ENCODE results near the gene CELA1.

Gene CELA1

DNA sequence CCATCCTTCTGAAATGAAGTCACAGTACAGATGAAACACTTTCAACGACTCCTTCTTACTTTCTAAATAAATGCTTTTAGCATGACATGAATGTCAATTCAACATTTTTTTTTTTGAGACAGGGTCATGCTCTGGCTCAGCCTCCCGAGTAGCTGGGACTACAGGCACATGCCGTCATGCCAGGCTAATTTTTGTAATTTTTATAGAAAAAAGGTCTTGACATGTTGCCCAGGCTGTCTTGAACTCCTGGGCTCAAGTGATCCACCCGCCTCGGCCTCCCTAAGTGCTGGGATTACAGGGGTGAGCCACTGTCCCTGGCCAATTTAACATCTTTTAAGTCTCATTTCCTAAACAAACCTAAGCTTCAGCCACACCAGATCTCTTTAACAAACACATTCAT lies 28.4 kb upstream of the CELA1 start:
- no peaks in the 10 kb centered on the region for H3K27me3 ChIP-seq (replicated peaks in 2 of 5; ENCODE audit: control insufficient read depth in 4 of 5, insufficient read depth in 5 of 5, low read length in 4 of 5)
- no peak overlapping the region for H3K4me3 ChIP-seq (ENCODE audit: control insufficient read depth in 1 of 7, extremely low read depth in 1 of 7, insufficient read depth in 4 of 7, low read depth in 2 of 7, low read length in 6 of 7)
- peaks cover 8 to 52% (median 25%) of the 10 kb centered on the region in 4 experiments for H3K36me3 ChIP-seq (ENCODE audit: control insufficient read depth in 4 of 4, insufficient read depth in 4 of 4, low read length in 3 of 4)
- no peak overlapping the region for H3K27ac ChIP-seq (ENCODE audit: insufficient read depth in 1 of 2, low read depth in 1 of 2, low read length in 2 of 2, poor library complexity in 1 of 2, severe bottlenecking in 2 of 2)
- H3K9me3 ChIP-seq (ENCODE audit: control extremely low read depth in 1 of 5, control insufficient read depth in 4 of 5, insufficient read depth in 2 of 5, low read depth in 1 of 5, low read length in 4 of 5) = peaks cover 0 to 2% (median 0%) of the 10 kb centered on the region in 5 experiments
- DNase-seq = no peak
- peaks cover 9 to 38% (median 25%) of the 10 kb centered on the region in 4 experiments for H3K4me1 ChIP-seq (ENCODE audit: control extremely low read depth in 1 of 4, control insufficient read depth in 4 of 4, insufficient read depth in 4 of 4, low read length in 3 of 4)
- WGBS (ENCODE audit: insufficient coverage) = 100% methylated on average over 3 of the region's 5 CpGs
- CTCF ChIA-PET = interaction anchor here (0.6 to 4.5 kb wide), 6 partner anchors 8 to 48 kb away, joined by 3 to 33 read pairs (median 4); no protein-coding TSS in a partner anchor
- POLR2A ChIA-PET = no interaction called here

DNA sequence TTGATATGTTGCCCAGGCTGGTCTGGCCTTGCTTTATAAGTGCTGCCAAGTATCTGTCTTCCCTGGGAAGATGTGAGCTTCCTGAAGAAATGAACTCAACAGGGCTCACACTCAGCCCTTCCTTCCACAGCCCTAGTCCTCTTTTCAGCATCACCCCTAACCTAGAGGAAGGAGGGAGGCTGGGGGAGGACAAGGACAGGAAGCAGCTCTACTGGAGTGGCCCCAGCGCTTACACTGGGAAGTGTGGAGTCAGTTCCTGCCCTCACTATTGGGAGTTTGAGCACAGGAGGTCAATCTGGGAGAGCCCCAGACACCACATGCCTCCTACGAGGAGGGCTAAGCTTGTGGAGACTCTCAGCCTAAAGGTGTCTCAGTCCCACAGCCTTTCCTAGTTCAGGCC lies 27.9 kb upstream of the CELA1 start:
- Histone ChIP-seq H3K4me3 (ENCODE audit: control insufficient read depth in 1 of 7, extremely low read depth in 1 of 7, insufficient read depth in 4 of 7, low read depth in 2 of 7, low read length in 6 of 7) (no peak overlapping the region), H3K4me1 (ENCODE audit: control extremely low read depth in 1 of 4, control insufficient read depth in 4 of 4, insufficient read depth in 4 of 4, low read length in 3 of 4) (peaks cover 11 to 41% (median 30%) of the 10 kb centered on the region in 4 experiments), H3K27me3 (replicated peaks in 2 of 5; ENCODE audit: control insufficient read depth in 4 of 5, insufficient read depth in 5 of 5, low read length in 4 of 5) (no peaks in the 10 kb centered on the region), H3K36me3 (ENCODE audit: control insufficient read depth in 4 of 4, insufficient read depth in 4 of 4, low read length in 3 of 4) (peaks cover 6 to 48% (median 22%) of the 10 kb centered on the region in 4 experiments), H3K9me3 (ENCODE audit: control extremely low read depth in 1 of 5, control insufficient read depth in 4 of 5, insufficient read depth in 2 of 5, low read depth in 1 of 5, low read length in 4 of 5) (peaks cover 0 to 2% (median 0%) of the 10 kb centered on the region in 5 experiments), H3K27ac (ENCODE audit: insufficient read depth in 1 of 2, low read depth in 1 of 2, low read length in 2 of 2, poor library complexity in 1 of 2, severe bottlenecking in 2 of 2) (no peak overlapping the region)
- no peak for DNase-seq
- POLR2A ChIA-PET = interaction anchor here (0.6 kb wide), 1 partner anchor 801 kb away, joined by 3 read pairs; no protein-coding TSS in a partner anchor
- 95% methylated on average over 2 of the region's 2 CpGs for WGBS (ENCODE audit: insufficient coverage)
- CTCF ChIA-PET = interaction anchor here (0.6 to 4.5 kb wide), 6 partner anchors 8 to 461 kb away, joined by 3 to 33 read pairs (median 4); no protein-coding TSS in a partner anchor

- Histone ChIP-seq H3K4me1 (ENCODE audit: control extremely low read depth in 1 of 4, control insufficient read depth in 4 of 4, insufficient read depth in 4 of 4, low read length in 3 of 4) (peaks cover 11 to 48% (median 31%) of the 10 kb centered on the region in 4 experiments), H3K36me3 (ENCODE audit: control insufficient read depth in 4 of 4, insufficient read depth in 4 of 4, low read length in 3 of 4) (peaks cover 6 to 37% (median 20%) of the 10 kb centered on the region in 4 experiments), H3K27ac (ENCODE audit: insufficient read depth in 1 of 2, low read depth in 1 of 2, low read length in 2 of 2, poor library complexity in 1 of 2, severe bottlenecking in 2 of 2) (no peak overlapping the region), H3K9me3 (ENCODE audit: control extremely low read depth in 1 of 5, control insufficient read depth in 4 of 5, insufficient read depth in 2 of 5, low read depth in 1 of 5, low read length in 4 of 5) (peaks cover 0 to 2% (median 0%) of the 10 kb centered on the region in 5 experiments), H3K27me3 (replicated peaks in 2 of 5; ENCODE audit: control insufficient read depth in 4 of 5, insufficient read depth in 5 of 5, low read length in 4 of 5) (no peaks in the 10 kb centered on the region), H3K4me3 (ENCODE audit: control insufficient read depth in 1 of 7, extremely low read depth in 1 of 7, insufficient read depth in 4 of 7, low read depth in 2 of 7, low read length in 6 of 7) (no peak overlapping the region)
- 33% methylated on average over 3 of the region's 3 CpGs for WGBS (ENCODE audit: insufficient coverage)
- peak in 2 of 3 donors; percentile 62 to 64 for DNase-seq
- CTCF ChIA-PET = interaction anchor here (1.4 to 4.5 kb wide), 4 partner anchors 10 to 47 kb away, joined by 3 to 33 read pairs (median 14); no protein-coding TSS in a partner anchor
- POLR2A ChIA-PET = no interaction called here
Measured at GRCh38 chr12:51373187-51373586, 26.7 kb upstream of the CELA1 start.

DNA sequence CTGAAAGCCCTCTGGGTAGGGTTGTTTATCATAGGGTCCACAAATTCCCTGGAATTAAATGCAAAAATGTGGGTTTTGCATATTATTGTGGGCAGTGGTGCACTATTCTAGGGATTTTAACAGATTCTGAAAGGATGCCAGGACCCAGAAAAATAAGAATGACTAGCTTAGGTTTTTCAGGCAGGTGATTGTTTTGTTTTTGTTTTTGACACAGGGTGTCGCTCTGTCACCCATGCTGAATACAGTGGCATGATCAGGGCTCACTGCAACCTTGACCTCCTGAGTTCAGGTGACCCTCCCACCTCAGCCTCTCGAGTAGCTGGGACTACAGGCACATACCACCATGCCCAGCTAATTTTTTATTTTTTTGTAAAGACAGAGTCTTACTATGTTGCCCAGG lies 25.5 kb upstream of the CELA1 start:
- no peak for DNase-seq
- no peak overlapping the region for H3K27ac ChIP-seq (ENCODE audit: insufficient read depth in 1 of 2, low read depth in 1 of 2, low read length in 2 of 2, poor library complexity in 1 of 2, severe bottlenecking in 2 of 2)
- no peak overlapping the region for H3K4me3 ChIP-seq (ENCODE audit: control insufficient read depth in 1 of 7, extremely low read depth in 1 of 7, insufficient read depth in 4 of 7, low read depth in 2 of 7, low read length in 6 of 7)
- 90% methylated on average over 2 of the region's 2 CpGs for WGBS (ENCODE audit: insufficient coverage)
- peaks cover 0 to 2% (median 0%) of the 10 kb centered on the region in 5 experiments for H3K9me3 ChIP-seq (ENCODE audit: control extremely low read depth in 1 of 5, control insufficient read depth in 4 of 5, insufficient read depth in 2 of 5, low read depth in 1 of 5, low read length in 4 of 5)
- POLR2A ChIA-PET = interaction anchor here (0.6 kb wide), 1 partner anchor 11 kb away, joined by 5 read pairs; no protein-coding TSS in a partner anchor
- H3K27me3 ChIP-seq (replicated peaks in 2 of 5; ENCODE audit: control insufficient read depth in 4 of 5, insufficient read depth in 5 of 5, low read length in 4 of 5) = no peaks in the 10 kb centered on the region
- H3K36me3 ChIP-seq (ENCODE audit: control insufficient read depth in 4 of 4, insufficient read depth in 4 of 4, low read length in 3 of 4) = peaks cover 6 to 30% (median 17%) of the 10 kb centered on the region in 4 experiments
- H3K4me1 ChIP-seq (ENCODE audit: control extremely low read depth in 1 of 4, control insufficient read depth in 4 of 4, insufficient read depth in 4 of 4, low read length in 3 of 4) = peaks cover 13 to 56% (median 38%) of the 10 kb centered on the region in 4 experiments
- CTCF ChIA-PET = interaction anchor here (0.6 to 4.5 kb wide), 6 partner anchors 9 to 49 kb away, joined by 3 to 33 read pairs (median 4); no protein-coding TSS in a partner anchor

DNA sequence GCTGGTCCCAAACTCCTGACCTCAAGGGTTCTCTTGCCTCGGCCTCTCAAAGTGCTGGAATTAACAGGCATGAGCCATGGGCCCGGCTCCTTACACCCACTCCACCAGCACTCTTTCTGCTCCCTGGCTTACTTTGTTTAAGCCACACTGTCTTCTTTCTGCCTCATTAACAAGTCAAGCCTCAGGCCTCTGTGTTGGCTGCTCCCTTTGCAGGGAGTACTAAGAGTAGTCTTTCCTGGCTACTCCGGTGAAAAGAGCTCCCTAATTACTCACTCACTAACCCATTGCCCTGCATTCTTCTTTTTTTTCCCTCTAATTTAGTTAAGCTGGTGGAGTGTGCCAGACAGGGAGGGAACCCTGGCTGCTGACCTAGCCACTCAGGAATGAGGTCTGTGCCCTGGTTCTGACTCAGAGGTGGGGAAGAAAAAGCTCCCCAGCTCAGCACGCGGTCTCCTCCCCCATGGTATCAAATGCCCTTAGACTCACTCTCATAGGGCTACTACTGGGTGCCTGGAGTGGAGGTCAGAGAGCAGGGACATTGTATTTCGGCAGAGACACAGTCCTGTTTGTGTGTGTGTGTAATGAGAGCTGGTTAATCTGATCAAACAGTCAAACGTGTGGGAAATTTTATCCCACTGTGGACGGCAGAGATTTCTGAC lies 24.9 kb upstream of the CELA1 start:
- H3K4me1 ChIP-seq (ENCODE audit: control extremely low read depth in 1 of 4, control insufficient read depth in 4 of 4, insufficient read depth in 4 of 4, low read length in 3 of 4) = peaks cover 13 to 56% (median 38%) of the 10 kb centered on the region in 4 experiments
- H3K27ac ChIP-seq (ENCODE audit: insufficient read depth in 1 of 2, low read depth in 1 of 2, low read length in 2 of 2, poor library complexity in 1 of 2, severe bottlenecking in 2 of 2) = no peak overlapping the region
- CTCF ChIA-PET = interaction anchor here (0.6 to 4.5 kb wide), 6 partner anchors 9 to 49 kb away, joined by 3 to 33 read pairs (median 4); no protein-coding TSS in a partner anchor
- H3K9me3 ChIP-seq (ENCODE audit: control extremely low read depth in 1 of 5, control insufficient read depth in 4 of 5, insufficient read depth in 2 of 5, low read depth in 1 of 5, low read length in 4 of 5) = peaks cover 0 to 2% (median 0%) of the 10 kb centered on the region in 5 experiments
- no peak overlapping the region for H3K4me3 ChIP-seq (ENCODE audit: control insufficient read depth in 1 of 7, extremely low read depth in 1 of 7, insufficient read depth in 4 of 7, low read depth in 2 of 7, low read length in 6 of 7)
- WGBS (ENCODE audit: insufficient coverage) = 100% methylated on average over 5 of the region's 8 CpGs
- H3K27me3 ChIP-seq (replicated peaks in 2 of 5; ENCODE audit: control insufficient read depth in 4 of 5, insufficient read depth in 5 of 5, low read length in 4 of 5) = no peaks in the 10 kb centered on the region
- POLR2A ChIA-PET = interaction anchor here (0.6 kb wide), 1 partner anchor 10 kb away, joined by 5 read pairs; no protein-coding TSS in a partner anchor
- H3K36me3 ChIP-seq (ENCODE audit: control insufficient read depth in 4 of 4, insufficient read depth in 4 of 4, low read length in 3 of 4) = peaks cover 6 to 25% (median 15%) of the 10 kb centered on the region in 4 experiments
- no peak for DNase-seq

- peaks cover 4 to 22% (median 15%) of the 10 kb centered on the region in 4 experiments for H3K36me3 ChIP-seq (ENCODE audit: control insufficient read depth in 4 of 4, insufficient read depth in 4 of 4, low read length in 3 of 4)
- POLR2A ChIA-PET = no interaction called here
- no peak overlapping the region for H3K27ac ChIP-seq (ENCODE audit: insufficient read depth in 1 of 2, low read depth in 1 of 2, low read length in 2 of 2, poor library complexity in 1 of 2, severe bottlenecking in 2 of 2)
- peaks cover 0 to 2% (median 0%) of the 10 kb centered on the region in 5 experiments for H3K9me3 ChIP-seq (ENCODE audit: control extremely low read depth in 1 of 5, control insufficient read depth in 4 of 5, insufficient read depth in 2 of 5, low read depth in 1 of 5, low read length in 4 of 5)
- no peaks in the 10 kb centered on the region for H3K27me3 ChIP-seq (replicated peaks in 2 of 5; ENCODE audit: control insufficient read depth in 4 of 5, insufficient read depth in 5 of 5, low read length in 4 of 5)
- DNase-seq = no peak
- H3K4me3 ChIP-seq (ENCODE audit: control insufficient read depth in 1 of 7, extremely low read depth in 1 of 7, insufficient read depth in 4 of 7, low read depth in 2 of 7, low read length in 6 of 7) = no peak overlapping the region
- CTCF ChIA-PET = interaction anchor here (1.3 to 4.5 kb wide), 4 partner anchors 10 to 50 kb away, joined by 4 to 33 read pairs (median 14); no protein-coding TSS in a partner anchor
- H3K4me1 ChIP-seq (ENCODE audit: control extremely low read depth in 1 of 4, control insufficient read depth in 4 of 4, insufficient read depth in 4 of 4, low read length in 3 of 4) = peaks cover 13 to 56% (median 38%) of the 10 kb centered on the region in 4 experiments
- WGBS (ENCODE audit: insufficient coverage) = 100% methylated on average over 1 of the region's 9 CpGs
Measured at GRCh38 chr12:51370667-51371066, 24.2 kb upstream of the CELA1 start.

Data from common myeloid progenitor, CD34-positive (primary cell).